Natural killer cell treated with Interleukin-12 subunit alpha and Interleukin-12 subunit beta and Interleukin-15 and Interleukin-18, amount 100 ng/mL, for 72 hours (primary cell): ENCODE results near the gene ADAMTS15. TPM values are rescaled to one million over a fixed set of nuclear protein-coding genes. Genes with fewer than 3 reads are reported as not detected.

Source experiments
- ATAC-seq, 2 donors: fragments of 150-1000 bp; cut with Tn5 transposase in 1 of 2; sonication (Bioruptor Pico), chemical (Tn5 transposase) in 1 of 2; 2 replicates each; pipeline ENCODE4 v1.10.0; 2021
- DNase-seq: peaks from one replicate; pipeline ENCODE4 v3.0.0; 2022; ENCODE audit warnings: low spot score
- H3K27ac Mint-ChIP-seq, 2 donors: 1 replicate in 1 of 2; 2 replicates in 1 of 2; pipeline ENCODE4 v1.8.0; 2022; ENCODE audit warnings: mixed read lengths in 2 of 2, mild to moderate bottlenecking in 1 of 2, moderate library complexity in 1 of 2
- H3K27me3 Mint-ChIP-seq, 2 donors: 1 replicate in 1 of 2; 2 replicates in 1 of 2; pipeline ENCODE4 v1.8.0; 2022; ENCODE audit warnings: mixed read lengths in 2 of 2
- H3K36me3 Mint-ChIP-seq: one replicate; pipeline ENCODE4 v1.8.0; 2022; ENCODE audit warnings: mixed read lengths
- H3K4me1 Mint-ChIP-seq, 2 donors: 1 replicate in 1 of 2; 2 replicates in 1 of 2; pipeline ENCODE4 v1.8.0; 2022; ENCODE audit warnings: low read depth in 2 of 2, mixed read lengths in 2 of 2, mild to moderate bottlenecking in 1 of 2
- H3K4me3 Mint-ChIP-seq: one replicate; pipeline ENCODE4 v1.8.0; 2022; ENCODE audit warnings: mixed read lengths
- H3K9me3 Mint-ChIP-seq: 2 replicates; pipeline ENCODE4 v1.8.0; 2022; ENCODE audit warnings: mixed read lengths
- total RNA-seq, 2 donors: library from RNA; stranded (reverse); gene quantifications; one replicate each; pipeline ENCODE4 v1.2.3, GENCODE V29; 2022

ADAMTS15 gene
- total RNA-seq, 2 donors from 2014 or later: not detected

GRCh38 chr11:130469181-130469580 lies 20.7 kb downstream of the ADAMTS15 start:
- peak; percentile 16 to 49 for ATAC-seq
- no peaks in the 10 kb centered on the region for H3K36me3 Mint-ChIP-seq
- no peaks in the 10 kb centered on the region for H3K4me1 Mint-ChIP-seq
- H3K27ac Mint-ChIP-seq: no peak overlapping the region
- no peak overlapping the region for H3K4me3 Mint-ChIP-seq
- H3K9me3 Mint-ChIP-seq: no peaks in the 10 kb centered on the region
- DNase-seq: no peak
- H3K27me3 Mint-ChIP-seq: no peaks in the 10 kb centered on the region

- H3K36me3 Mint-ChIP-seq: no peaks in the 10 kb centered on the region
- H3K4me1 Mint-ChIP-seq: no peaks in the 10 kb centered on the region
- DNase-seq (no peak), ATAC-seq (no peak)
- H3K27me3 Mint-ChIP-seq: no peaks in the 10 kb centered on the region
- no peak overlapping the region for H3K4me3 Mint-ChIP-seq
- no peaks in the 10 kb centered on the region for H3K9me3 Mint-ChIP-seq
- no peak overlapping the region for H3K27ac Mint-ChIP-seq
Measured at GRCh38 chr11:130470832-130471706, 22.6 kb downstream of the ADAMTS15 start.

GRCh38 chr11:130471731-130472433 lies 23.4 kb downstream of the ADAMTS15 start:
- ATAC-seq: no peak
- no peak overlapping the region for H3K4me3 Mint-ChIP-seq
- no peaks in the 10 kb centered on the region for H3K36me3 Mint-ChIP-seq
- no peak overlapping the region for H3K27ac Mint-ChIP-seq
- H3K4me1 Mint-ChIP-seq: no peaks in the 10 kb centered on the region
- H3K9me3 Mint-ChIP-seq: no peaks in the 10 kb centered on the region
- DNase-seq: no peak
- H3K27me3 Mint-ChIP-seq: peaks cover 2 to 6% of the 10 kb centered on the region in 2 donors

GRCh38 chr11:130472434-130472961 lies 24.1 kb downstream of the ADAMTS15 start:
- Mint-ChIP-seq H3K9me3 (no peaks in the 10 kb centered on the region), H3K27ac (no peak overlapping the region), H3K27me3 (peaks cover 2 to 12% of the 10 kb centered on the region in 2 donors), H3K4me1 (no peaks in the 10 kb centered on the region), H3K36me3 (no peaks in the 10 kb centered on the region), H3K4me3 (no peak overlapping the region)
- DNase-seq (no peak), ATAC-seq (no peak)

GRCh38 chr11:130473056-130473794 lies 24.8 kb downstream of the ADAMTS15 start:
- peaks cover 2 to 13% of the 10 kb centered on the region in 2 donors for H3K27me3 Mint-ChIP-seq
- no peaks in the 10 kb centered on the region for H3K4me1 Mint-ChIP-seq
- H3K27ac Mint-ChIP-seq: no peak overlapping the region
- DNase-seq (no peak), ATAC-seq (no peak)
- H3K4me3 Mint-ChIP-seq: no peak overlapping the region
- H3K36me3 Mint-ChIP-seq: no peaks in the 10 kb centered on the region
- no peaks in the 10 kb centered on the region for H3K9me3 Mint-ChIP-seq

- ATAC-seq: no peak
- Mint-ChIP-seq H3K36me3 (no peaks in the 10 kb centered on the region), H3K27me3 (peaks cover 2 to 13% of the 10 kb centered on the region in 2 donors), H3K4me3 (no peak overlapping the region), H3K9me3 (no peaks in the 10 kb centered on the region), H3K27ac (no peak overlapping the region), H3K4me1 (no peaks in the 10 kb centered on the region)
- no peak for DNase-seq
Measured at GRCh38 chr11:130473795-130474377, 25.4 kb downstream of the ADAMTS15 start.

GRCh38 chr11:130474637-130475400 lies 26.4 kb downstream of the ADAMTS15 start:
- Mint-ChIP-seq H3K36me3 (no peaks in the 10 kb centered on the region), H3K4me3 (no peak overlapping the region), H3K27ac (no peak overlapping the region), H3K27me3 (peaks cover 2 to 13% of the 10 kb centered on the region in 2 donors), H3K4me1 (no peaks in the 10 kb centered on the region), H3K9me3 (no peaks in the 10 kb centered on the region)
- no peak for ATAC-seq
- DNase-seq: no peak

- Mint-ChIP-seq H3K36me3 (no peaks in the 10 kb centered on the region), H3K4me3 (no peak overlapping the region), H3K4me1 (no peaks in the 10 kb centered on the region), H3K27ac (no peak overlapping the region), H3K9me3 (no peaks in the 10 kb centered on the region), H3K27me3 (peaks cover 2 to 13% of the 10 kb centered on the region in 2 donors)
- no peak for DNase-seq
- ATAC-seq: no peak
Measured at GRCh38 chr11:130475426-130476053, 27.1 kb downstream of the ADAMTS15 start.

- Mint-ChIP-seq H3K4me1 (no peaks in the 10 kb centered on the region), H3K36me3 (no peaks in the 10 kb centered on the region), H3K27ac (no peak overlapping the region), H3K4me3 (no peak overlapping the region), H3K9me3 (no peaks in the 10 kb centered on the region), H3K27me3 (peaks cover 2 to 13% of the 10 kb centered on the region in 2 donors)
- ATAC-seq (no peak), DNase-seq (no peak)
Measured at GRCh38 chr11:130476200-130476921, 27.9 kb downstream of the ADAMTS15 start.

GRCh38 chr11:130476922-130477491 lies 28.6 kb downstream of the ADAMTS15 start:
- no peaks in the 10 kb centered on the region for H3K9me3 Mint-ChIP-seq
- H3K36me3 Mint-ChIP-seq: no peaks in the 10 kb centered on the region
- H3K27ac Mint-ChIP-seq: no peak overlapping the region
- DNase-seq (no peak), ATAC-seq (no peak)
- H3K4me3 Mint-ChIP-seq: no peak overlapping the region
- peaks cover 2 to 13% of the 10 kb centered on the region in 2 donors for H3K27me3 Mint-ChIP-seq
- H3K4me1 Mint-ChIP-seq: no peaks in the 10 kb centered on the region

- ATAC-seq: no peak
- peaks cover 3 to 13% of the 10 kb centered on the region in 2 donors for H3K27me3 Mint-ChIP-seq
- H3K4me3 Mint-ChIP-seq: no peak overlapping the region
- no peak for DNase-seq
- H3K9me3 Mint-ChIP-seq: no peaks in the 10 kb centered on the region
- H3K36me3 Mint-ChIP-seq: no peaks in the 10 kb centered on the region
- no peaks in the 10 kb centered on the region for H3K4me1 Mint-ChIP-seq
- H3K27ac Mint-ChIP-seq: no peak overlapping the region
Measured at GRCh38 chr11:130477586-130478203, 29.2 kb downstream of the ADAMTS15 start.
